ENCODE results near the gene PNMA8B.

GRCh38 chr19:46511237-46511636, 15.6 kb upstream of the PNMA8B start:
- TF ChIP-seq CTCF (IDR thresholded peaks at IDR 0.05; ENCODE audit: insufficient read depth, low read depth, low read length) (no peak), EZH2 (IDR thresholded peaks at IDR 0.05; ENCODE audit: insufficient read depth, low read length) (no peak)
